NK-92 treated with Interleukin-12 subunit alpha and Interleukin-12 subunit beta, amount 100 ng/mL, for 24 hours (cell line): ENCODE measurements around the gene MYO5B.

ENCODE experiments used
- DNase-seq: peaks from one replicate; lab custom pipeline; 2025; lab: John Stamatoyannopoulos, UW

The MYO5B gene

DNA sequence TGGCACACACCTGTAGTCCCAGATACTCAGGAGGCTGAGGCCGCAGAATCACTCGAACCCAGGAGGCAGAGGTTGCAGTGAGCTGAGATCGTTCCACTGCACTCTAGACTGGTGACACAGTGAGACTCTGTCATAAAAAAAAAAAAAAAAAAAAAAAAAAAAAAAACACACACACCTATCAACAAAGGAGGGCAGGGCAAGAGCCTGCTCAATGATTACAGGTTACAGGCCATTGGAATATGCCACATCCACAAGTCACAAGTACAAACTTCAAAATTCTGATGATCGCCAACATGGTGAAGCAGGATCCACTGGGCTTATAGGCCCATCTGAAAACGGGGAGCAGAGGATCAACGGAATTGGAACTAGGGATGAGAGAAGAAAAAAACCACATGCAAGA, 6.3 kb downstream of the MYO5B start:
- no peak for DNase-seq

DNA sequence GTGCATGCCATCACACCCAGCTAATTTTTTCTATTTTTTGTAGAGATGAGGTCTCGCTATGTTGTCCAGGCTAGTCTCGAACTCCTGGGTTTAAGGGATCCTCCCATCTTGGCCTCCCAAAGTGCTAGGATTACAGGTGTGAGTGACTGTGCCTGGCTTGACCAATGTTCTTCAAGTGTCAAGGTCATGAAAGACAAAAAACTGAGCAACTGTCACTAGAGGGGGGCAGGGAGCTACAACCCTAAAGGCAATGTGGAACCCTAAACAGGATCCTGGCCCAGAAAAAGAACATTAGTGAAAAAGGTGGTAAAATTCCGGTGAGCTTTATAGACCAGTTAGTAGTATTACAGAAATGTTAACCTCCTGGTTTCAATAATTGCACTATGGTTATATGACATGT, 7.3 kb downstream of the MYO5B start:
- no peak for DNase-seq

DNA sequence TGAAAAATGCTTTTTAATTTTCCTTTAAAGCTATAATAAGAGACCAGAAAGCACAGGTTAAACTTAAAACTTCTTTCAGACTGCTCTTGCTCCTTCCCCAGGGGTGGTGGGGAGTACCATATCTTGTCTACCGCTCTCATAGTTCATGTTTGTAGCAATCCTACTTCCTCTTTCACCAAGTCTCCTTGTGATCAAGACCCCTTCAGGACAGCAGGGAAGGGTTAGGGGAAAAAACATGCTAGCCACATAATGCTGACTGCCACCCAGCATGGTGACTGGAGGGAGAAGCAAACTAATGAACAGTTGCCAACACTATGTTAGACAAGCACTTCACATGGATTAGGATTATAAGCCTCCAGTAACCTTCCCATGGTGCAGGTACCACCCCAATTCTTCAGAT, 8.6 kb downstream of the MYO5B start:
- no peak for DNase-seq

DNA sequence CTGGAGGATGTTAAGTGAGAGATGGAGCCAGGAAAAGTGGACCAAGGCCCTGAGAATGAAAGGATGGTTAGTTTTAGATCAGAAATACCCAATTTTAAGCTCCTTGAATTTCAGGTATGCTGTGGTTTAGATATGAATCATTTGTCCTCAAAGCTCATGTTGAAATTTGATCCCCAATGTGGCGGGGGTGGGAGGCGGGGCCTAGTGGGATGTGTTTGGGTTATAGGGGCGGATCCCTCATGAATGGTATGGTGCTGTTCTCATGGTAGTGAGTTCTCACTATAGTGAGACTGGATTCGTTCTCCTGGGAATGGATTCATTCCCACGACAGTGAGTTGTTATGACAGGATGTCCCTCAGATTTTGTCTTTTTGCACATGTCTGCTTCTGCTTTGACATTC, 11.4 kb downstream of the MYO5B start:
- DNase-seq, result no peak

DNA sequence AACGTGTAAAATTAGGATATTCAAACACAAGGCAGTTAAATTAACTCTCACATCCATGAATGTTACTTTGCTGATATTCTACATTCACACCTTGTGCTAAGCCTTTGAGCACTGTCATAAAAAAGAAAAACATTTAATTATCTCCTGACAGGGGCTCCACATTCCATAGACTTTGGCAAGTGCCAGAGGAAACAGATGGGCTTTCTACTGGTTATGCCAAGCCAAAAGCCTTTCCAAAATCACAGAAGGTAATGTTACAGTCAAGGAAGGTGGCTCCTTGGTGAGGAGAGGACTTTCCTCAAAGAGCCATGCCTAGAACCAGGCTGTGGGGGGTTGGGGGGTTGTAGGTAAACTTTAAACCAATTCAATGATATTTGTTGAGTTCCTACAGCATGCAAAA, 12.4 kb downstream of the MYO5B start:
- no peak for DNase-seq

DNA sequence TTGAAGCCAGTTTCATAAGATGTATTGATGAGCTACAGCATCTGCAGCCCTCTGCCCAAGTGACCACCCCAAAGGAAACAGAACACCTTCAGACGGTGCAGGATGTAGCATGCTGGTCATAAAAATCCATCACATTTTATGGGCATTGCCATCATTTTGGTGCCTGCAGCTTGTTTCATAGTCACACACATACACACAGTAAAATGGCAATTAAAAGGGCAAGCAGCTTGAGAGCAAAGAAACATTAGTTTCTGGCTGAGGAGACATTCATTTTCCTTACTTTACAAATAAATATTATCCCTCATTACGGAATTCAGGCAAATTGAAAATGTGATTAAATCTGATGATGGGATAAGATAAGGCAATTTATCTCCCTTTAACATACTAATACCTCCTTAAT, 13.4 kb downstream of the MYO5B start:
- no peak for DNase-seq

DNA sequence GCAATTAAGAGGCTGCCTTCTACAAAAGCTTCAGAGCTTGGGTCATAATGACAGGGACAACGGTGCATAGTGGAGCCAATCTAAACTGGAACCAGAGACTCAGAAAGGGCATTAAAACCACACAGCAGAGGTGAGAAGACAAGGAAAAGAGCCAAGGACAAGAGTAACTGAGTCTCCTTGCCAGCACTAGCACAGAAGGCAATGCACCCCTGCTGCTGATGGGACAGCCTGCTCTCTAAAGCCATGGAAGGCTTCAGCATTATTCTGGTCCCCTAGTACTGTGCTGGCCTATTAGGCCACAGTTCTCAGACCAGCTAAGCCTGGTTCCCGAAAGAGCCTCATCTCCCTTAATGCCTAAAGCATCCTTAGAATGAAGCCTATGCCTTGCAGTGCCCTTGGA, 15.5 kb downstream of the MYO5B start:
- DNase-seq, result no peak

DNA sequence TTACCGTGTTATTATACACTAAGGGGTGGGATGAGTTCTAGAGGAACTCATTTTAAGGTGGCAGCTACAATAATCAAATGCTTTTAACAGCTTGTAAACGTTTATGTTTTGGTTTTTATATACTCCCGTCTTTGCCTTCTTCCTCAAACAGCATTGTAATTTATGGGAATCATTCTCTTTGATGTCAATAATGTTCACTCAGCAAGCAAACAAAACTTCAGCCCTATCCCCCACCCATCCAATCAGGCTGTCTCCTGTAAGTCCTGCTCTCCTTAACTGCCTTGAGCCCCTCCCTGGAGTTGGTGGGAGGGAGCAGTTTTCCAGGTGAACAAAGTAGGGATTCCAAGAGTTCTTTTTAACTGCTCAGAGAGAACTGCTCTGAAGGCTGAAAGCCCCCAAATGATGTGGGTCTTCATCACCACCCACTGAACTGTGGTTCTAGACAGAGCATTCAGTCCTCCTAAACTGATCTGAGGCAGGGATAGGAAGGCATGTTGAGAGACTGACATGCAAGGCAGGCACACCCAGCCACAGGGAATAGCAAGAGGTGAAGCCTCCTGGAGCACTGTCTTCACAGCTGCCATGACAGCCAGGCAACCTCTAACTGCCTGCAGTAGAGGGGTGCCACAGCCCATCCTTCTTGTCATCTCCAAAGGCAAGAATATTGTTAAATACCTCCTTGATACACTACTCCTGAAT, 17.5 kb downstream of the MYO5B start:
- no peak for DNase-seq

DNA sequence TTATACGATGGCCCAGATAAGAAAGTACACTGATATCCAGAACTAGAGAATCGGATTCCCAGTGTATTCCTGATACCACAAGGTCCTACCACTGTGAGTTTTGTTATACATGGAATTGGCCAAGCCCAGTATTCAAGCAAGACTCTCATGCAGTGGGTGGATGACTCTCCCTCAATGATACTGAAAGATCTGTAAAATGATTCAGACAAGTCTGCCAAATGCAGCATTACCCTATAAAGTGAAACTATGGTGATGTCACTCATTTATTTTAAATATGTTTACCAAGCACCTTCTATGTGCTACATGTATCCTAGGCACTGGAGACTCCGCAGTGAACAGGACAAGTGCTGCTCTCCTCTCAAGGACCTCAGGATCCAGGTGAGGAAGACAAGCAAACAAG, 22.6 kb downstream of the MYO5B start:
- DNase-seq, result no peak

DNA sequence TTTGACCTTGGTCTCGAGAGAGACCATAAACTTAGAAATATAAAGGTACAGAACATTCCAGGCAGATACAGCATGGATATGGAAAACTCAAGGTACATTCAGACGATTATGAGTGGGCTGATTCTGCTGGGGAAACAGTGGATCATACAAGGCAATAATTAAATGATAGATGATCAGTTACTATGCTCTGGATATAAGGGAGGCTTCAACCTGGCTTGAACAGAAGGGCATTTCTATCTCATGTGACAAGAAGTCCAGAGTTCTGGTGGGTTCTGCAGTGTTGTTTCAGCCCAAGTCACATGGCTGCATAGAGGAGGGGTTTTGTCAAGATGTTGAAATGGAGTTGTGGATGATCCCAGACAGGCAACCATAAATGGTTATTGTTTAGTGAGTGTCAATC, 23.5 kb downstream of the MYO5B start:
- no peak for DNase-seq

DNA sequence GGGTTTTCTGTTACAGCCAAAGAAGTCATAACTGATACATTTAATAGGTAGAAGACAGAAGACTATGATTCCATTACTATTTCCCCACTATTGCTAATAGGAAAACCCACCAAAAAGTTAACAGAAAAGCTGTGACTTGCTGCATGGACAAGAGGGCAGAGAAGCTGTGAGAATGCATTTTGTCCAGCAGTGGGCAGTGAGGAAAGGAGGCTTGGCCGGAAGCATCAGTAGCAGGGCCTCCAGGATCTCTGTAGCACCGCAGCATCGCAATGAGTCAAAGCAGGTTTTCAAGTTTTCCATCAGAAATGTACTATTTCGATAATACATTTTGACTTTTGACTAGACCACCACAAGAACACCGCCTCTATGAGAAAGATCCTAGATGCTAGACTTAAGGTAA, 24.9 kb downstream of the MYO5B start:
- no peak for DNase-seq

DNA sequence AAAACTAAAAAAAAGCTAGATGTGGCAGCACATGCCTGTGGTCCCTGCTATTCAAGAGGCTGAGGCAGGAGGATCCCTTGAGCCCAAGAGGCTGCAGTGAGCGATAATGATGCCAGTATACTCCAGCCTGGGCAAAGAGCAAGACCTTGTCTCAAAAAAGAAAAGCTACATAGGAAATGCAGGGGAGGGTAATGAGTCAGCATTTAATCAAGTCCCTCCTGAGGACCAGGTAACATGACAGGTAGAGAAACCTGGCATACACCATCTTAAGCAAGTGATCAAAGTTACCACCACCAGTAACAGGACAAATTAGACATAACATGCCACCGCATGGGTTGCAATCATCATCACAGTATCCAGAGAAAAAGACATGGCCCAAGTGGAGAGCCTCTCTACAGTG, 25.8 kb downstream of the MYO5B start:
- DNase-seq, result no peak

DNA sequence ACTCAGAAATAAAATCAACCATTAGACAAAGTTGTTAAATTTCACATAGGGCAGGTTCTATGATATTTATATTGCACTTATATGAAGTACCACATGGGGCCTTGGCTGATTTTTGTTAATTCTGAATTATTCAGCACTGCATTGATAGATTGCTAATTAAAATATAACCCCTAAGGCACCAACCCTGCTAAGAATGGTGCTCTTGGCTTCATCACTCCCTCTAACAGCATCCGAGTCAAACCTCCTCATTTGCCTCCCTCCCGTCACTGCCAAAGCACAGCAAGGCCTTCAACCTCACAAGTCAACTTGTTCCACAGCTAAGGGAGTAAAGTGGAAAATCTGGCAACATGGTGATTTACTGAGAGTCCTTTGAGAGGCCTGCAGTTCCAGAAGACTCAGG, 27.0 kb downstream of the MYO5B start:
- DNase-seq, result no peak

DNA sequence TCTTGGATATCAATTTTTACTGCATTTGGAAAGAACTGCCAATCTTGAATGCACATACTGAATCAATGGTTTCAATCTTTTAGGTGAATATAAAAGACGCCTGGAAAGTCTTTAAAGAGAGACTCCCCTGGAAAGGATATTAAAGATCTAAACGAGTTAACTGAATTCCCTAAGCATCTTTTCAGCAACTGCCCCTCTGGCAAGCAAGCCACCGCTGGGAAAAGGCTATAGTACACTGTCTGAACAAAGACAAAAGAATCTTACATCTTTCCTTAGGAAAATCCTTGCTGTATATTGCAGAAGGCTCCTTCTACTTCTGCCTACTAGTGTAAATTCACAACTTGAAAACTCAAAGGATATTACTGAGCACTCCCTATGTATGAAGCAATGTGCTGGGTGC, 28.0 kb downstream of the MYO5B start:
- DNase-seq, result no peak

DNA sequence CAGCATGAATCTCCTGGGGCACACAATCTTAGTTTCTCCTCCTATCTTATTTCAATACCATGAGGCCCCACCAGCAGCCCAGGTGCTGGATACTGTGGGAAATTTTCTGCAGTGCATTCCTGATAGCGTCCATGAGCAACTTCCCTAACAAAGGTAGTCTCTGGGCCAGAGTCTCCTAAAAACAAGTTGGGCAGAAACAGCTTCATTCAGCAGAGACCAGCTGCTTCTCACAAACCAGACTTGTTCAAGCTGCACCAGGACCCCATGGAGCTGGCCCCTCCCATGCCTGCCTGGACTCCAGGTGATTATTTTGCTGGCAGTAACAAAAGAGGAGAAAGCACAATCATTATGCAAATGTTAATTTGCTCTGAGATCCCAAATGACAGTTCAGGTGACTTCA, 31.4 kb downstream of the MYO5B start:
- DNase-seq, result no peak

DNA sequence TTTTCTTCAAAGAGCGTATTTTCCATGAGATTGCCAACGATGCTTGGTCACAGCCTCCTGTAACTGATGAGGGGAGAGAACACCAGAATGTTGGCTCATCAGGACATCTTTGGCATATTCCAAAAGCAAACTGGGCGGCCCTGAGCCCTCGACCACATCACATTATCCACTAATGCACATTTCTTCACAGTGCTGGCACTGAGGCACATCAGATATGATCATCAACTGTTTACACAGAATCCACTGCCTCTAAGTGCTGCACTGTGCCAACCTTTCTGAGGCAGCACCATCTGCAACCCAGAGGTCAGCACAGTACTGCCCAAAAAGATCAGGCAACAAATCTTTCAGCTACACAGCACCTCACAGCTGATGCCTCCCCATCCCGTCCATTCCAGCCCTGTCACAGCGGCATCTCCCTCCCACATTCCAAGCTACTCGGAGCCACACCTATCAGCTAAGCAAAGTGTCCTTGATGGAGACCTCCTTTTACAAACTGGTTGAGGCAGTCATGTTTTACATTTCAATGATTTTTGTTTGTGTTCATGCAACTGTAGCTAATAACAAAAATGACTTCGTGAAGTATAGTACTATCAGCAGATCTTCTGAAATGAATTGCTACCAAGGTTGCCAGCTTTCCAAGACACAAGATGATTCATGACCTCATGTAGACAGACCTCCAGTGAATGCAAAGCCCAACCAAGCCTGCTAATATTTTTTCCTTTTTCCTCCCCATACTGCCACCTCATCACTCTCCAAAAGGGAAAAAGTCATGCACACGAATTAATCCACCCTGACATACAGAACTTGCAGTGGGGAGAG, 32.3 kb downstream of the MYO5B start:
- DNase-seq, result no peak

DNA sequence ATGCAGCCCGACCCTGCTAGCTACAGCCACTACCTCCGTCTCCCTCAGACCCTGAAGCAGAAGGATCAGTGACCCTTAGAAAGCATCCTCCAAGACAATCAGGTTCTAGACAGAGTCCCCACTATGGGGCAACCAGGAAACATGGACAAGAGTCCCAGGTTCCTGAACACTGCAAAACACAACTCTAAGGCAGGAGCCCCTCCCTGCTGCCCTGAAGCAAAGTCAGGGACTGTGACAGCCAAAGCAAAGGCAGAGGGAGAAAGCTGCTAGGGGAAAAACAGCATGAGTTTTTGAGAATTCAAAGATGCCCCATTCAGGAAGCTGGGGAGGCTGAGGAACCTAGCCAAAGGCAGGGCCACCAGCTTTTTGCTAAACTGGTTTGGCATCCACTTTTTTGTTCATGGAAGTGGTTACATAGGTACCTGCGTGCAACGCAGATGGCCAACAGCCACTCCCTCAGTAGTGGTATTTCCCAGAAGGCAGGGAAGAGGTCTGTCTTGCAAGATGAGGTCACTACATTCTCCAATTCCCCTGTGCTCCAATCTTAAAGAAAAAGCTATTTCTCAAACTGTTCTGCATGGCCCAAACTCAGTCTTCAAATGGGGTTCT, 33.2 kb downstream of the MYO5B start:
- DNase-seq, result no peak

DNA sequence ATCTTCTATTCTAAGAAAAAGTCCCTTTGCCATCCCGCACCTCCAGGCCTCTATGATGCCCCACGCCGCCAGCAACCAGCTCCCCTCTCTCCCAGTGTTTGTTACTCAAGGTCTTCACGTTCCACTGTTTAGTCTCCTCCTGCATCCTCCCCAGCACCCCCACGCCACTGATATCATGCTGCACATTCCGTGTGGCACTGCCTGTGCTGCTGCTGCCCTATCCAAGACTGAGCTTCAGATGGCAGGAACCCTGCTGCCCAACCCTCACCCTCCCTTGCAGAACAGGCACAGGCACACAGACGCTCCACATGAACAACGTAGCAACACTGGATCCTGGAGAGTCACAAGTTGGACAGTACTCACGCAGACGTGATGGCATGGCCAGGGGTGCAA, 35.3 kb downstream of the MYO5B start:
- no peak for DNase-seq

DNA sequence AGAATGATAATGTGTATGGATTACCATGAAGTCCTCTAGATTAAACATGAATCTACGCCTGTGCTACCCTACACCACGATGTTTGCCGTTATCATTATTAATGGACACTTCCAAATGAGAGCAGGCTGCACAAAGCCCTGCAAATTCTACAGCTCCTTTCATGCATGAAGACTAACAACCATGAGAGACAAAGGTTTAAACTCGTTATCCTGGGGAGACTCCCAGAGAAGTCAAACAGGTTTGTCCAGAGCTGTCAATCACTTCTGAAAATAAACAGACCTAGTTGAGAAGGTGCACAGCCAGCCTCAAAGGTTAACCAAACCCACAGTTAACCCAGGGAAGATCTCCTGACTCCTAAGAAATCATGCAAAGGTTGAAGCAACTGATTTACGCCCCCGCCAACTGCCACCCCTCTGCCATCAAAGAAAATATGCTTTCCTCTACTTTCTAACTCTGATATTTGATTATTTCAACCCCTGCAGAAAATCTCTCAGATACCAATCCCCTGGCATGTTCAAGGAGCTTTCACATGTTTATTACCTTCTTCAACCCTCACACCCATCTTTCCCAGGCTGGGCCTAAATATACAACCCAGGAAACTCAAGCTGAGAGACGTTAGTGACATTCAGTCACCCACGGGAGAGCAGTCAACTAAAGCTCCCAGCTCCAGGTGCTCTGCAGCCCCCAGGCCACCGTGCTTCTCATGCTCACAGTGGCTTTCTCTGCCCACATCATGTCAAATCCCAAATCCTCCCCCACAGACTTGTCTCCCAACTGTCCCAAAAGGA, 35.9 kb downstream of the MYO5B start:
- DNase-seq, result no peak

DNA sequence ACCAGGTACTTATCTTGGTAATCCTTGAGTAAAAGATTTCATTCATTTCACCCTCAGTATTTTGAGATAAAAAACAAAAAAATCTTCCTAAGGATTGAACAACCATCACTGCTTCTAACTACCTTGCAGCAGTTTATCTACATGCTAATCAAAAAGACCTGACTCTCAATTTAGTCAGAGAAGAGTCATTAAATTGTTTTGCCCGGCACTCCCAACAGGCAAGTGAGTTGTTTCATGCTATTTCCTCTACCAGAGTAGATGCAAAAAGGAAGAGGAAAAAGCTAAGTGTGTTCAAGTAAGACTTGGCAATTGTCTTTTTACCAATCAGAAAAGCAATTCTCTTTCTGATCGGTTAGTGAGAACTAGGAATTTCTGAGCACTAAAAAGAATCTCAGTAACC, 39.5 kb downstream of the MYO5B start:
- DNase-seq, result no peak

DNA sequence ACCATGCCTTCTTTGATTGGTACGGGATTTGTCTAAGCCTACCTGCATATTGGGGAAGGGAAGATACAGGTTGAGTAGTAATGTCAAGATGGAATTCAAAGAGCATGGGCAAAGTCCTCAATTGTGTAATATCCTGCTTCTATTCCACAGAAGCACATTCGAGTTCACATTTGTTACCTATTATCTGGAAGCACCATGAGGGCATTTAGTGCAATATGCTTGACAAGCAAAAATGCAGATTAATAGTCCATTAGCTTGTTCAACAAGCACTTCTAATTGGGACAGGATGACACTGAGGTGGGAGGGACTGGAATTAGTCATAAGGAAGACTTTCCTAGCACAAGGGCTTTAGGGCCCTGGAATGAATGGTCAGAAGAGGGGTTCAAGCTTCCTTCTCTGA, 40.5 kb downstream of the MYO5B start:
- DNase-seq, result no peak

DNA sequence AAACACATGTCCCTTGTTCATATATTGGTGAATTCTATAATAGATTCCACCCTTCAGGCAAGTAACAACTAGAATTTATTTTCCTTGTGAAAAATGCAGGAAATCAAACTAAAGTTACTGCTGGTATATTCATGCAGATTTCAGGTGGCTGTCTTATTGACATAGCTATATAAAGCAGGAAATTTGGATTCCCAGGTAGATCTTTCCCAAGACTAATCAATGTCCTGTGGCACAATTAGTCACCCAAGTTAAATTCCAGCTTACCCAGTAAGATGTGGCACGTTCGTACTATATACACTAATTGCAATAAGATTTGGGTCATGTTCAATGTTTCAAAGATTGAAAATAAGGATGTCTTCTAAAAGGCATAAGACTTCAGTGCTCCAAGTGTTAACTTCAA, 42.0 kb downstream of the MYO5B start:
- DNase-seq, result no peak

DNA sequence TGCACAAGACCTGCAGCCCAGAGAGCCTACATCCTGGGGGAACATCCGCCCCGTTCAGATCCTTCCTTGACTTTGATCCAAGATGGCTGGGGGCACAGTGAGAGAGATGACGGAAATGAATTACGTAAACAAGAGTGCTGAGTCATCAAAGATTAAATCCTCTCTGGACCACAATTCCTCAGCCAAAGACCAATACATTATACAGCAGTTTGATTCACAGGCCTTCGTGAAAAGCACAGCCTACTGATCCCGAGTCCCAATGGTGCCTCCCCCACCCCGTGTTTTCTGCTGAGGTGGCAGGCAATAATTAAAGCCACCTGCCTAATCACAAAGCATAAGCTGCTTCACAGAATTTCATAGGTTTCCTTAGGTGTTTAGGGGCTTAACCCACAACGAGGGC, 43.0 kb downstream of the MYO5B start:
- DNase-seq, result no peak
